ENCODE results near the gene KCNJ15.

The KCNJ15 gene

DNA sequence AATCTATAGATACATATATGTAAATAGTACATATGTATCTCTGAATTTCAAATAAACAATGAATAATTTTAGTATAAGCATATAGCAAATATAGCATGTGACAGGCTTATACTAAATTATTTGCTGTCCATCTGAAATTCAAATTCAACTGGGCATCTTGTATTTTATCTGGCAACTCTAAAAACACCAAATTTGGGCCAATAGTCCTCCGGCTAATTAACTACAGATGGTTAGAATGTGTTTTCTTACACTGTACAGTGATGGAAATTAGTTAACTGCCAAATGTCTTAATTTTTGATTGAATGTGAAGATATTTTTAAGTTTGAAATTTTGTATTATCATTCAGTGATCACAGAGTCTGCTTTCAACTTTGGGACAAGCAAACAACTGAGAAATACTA, 30.7 kb downstream of the KCNJ15 start:
- Histone ChIP-seq H3K9me3 (no peaks in the 10 kb centered on the region), H3K4me3 (no peak overlapping the region), H3K36me3 (replicated peaks) (no peaks in the 10 kb centered on the region), H3K4me1 (no peaks in the 10 kb centered on the region), H3K27me3 (ENCODE audit: low read depth) (no peaks in the 10 kb centered on the region)
- in situ Hi-C loops (cut with MboI; ENCODE audit: low sequenced_read_pairs): no loop called here
- no peak for DNase-seq (ENCODE audit: low spot score in 2 of 2)

DNA sequence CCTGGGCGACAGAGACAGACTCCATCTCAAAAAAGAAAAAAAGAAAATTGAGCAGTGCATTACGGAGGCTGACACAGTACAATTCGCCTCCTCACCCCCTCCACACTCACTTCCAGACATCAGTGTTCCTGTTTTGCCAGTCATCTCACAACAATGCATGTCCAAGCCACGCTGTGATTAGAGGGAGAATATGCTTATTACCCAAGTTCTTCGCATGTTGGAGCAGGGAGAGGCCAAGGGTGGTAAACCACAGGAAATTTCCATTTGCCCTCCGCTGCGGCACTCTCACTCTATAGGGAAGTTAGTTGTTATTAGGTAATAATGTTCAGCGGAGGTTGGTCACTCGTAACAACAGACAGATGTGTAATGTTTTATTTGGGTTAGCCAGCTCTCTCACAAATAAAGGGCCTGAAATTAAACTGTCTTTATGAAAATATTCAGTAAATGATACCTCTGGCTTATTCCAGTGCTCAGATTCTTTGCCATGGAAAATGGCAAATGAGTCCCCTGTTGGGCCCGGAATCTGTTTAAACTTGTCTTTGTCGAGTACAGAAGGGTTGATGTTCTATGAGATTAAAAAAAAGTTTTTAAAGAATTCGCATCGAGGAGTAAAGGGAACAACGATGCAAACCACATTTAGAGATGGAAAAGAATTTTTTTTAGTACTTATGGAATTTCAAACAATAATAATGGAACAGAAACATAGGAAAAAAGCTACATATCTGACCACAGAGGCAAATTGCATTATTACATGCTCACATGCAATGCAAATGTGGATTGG, 33.1 kb downstream of the KCNJ15 start:
- Histone ChIP-seq H3K4me3 (no peak overlapping the region), H3K9me3 (peaks cover 2% of the 10 kb centered on the region; the same call in 1 of the 2 replicates), H3K36me3 (replicated peaks) (no peaks in the 10 kb centered on the region), H3K4me1 (no peaks in the 10 kb centered on the region), H3K27me3 (ENCODE audit: low read depth) (no peaks in the 10 kb centered on the region)
- in situ Hi-C loops (cut with MboI; ENCODE audit: low sequenced_read_pairs): no loop called here
- no peak for DNase-seq (ENCODE audit: low spot score in 2 of 2)

DNA sequence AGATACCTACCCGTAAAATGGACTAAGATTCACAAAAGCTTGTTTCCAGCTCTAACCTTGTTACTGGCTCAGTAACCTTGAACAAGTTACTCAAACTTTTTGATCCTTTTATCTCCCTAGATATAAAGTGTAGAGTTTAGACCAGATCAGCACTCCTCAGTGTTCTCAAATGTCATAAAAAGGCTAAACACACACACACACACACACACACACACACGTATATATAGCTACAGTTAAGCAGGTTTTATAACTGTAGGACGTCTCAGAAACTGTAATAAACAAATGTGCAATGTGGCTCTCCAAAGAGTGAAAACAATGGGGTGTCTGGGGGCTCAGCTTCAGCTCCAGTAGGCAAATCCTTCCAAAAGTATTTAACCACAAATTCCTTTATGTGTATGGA, 34.0 kb downstream of the KCNJ15 start:
- H3K4me1 ChIP-seq: no peaks in the 10 kb centered on the region
- in situ Hi-C loops (cut with MboI; ENCODE audit: low sequenced_read_pairs): no loop called here
- peaks cover 2% of the 10 kb centered on the region; the same call in 1 of the 2 replicates for H3K9me3 ChIP-seq

DNA sequence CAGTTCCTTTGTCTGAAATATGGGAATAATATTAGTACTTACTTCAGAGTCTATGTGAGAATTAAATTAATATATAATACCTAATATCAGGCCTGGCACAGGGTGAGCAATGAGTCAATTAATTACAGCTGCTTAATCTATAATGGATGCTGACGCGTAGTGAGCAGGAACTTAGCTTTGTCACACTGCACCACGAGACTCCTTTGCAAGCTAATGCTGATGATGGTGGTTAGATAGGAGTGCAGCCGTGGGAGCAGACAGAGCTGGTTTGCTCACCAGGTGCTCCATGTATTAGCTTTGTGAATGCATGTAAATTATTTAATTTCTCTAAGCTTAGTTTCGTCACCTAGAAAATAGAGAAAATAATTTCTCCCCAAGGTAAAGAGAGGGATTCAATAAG, 35.1 kb downstream of the KCNJ15 start:
- no peaks in the 10 kb centered on the region for H3K27me3 ChIP-seq (ENCODE audit: low read depth)
- no peak for DNase-seq (ENCODE audit: low spot score in 2 of 2)
- no peaks in the 10 kb centered on the region for H3K4me1 ChIP-seq
- in situ Hi-C loops (cut with MboI; ENCODE audit: low sequenced_read_pairs): no loop called here
- peaks cover 2% of the 10 kb centered on the region; the same call in 1 of the 2 replicates for H3K9me3 ChIP-seq
- H3K36me3 ChIP-seq (replicated peaks): no peaks in the 10 kb centered on the region
- H3K4me3 ChIP-seq: no peak overlapping the region

More for the DNA sequence above, 34.0 kb downstream of the KCNJ15 start:
- Histone ChIP-seq H3K27me3 (ENCODE audit: low read depth) (no peaks in the 10 kb centered on the region), H3K36me3 (replicated peaks) (no peaks in the 10 kb centered on the region), H3K4me3 (no peak overlapping the region)
- no peak for DNase-seq (ENCODE audit: low spot score in 2 of 2)

DNA sequence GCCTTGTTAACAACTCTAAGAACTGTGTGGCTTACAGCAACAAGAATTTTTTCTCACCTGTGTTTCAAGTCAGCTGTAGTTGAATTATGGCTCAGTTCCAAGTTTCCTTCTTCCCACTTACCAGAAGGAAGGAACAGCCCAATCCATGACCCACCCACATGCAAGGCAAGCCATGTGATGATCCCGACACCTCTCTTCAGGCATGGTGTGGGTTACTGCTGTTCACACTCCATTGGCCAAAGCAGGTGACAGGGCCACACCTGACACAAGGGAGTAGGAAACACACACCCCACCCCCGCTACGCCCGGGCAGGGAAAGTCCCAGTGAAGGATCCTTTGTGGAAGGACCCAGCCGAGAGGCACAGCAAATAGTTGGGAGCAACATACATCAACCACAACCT, 36.3 kb downstream of the KCNJ15 start:
- DNase-seq (ENCODE audit: low spot score in 2 of 2): no peak
- H3K36me3 ChIP-seq (replicated peaks): no peaks in the 10 kb centered on the region
- H3K4me1 ChIP-seq: no peaks in the 10 kb centered on the region
- peaks cover 2% of the 10 kb centered on the region; the same call in 1 of the 2 replicates for H3K9me3 ChIP-seq
- in situ Hi-C loops (cut with MboI; ENCODE audit: low sequenced_read_pairs): no loop called here
- H3K27me3 ChIP-seq (ENCODE audit: low read depth): no peaks in the 10 kb centered on the region
- no peak overlapping the region for H3K4me3 ChIP-seq

DNA sequence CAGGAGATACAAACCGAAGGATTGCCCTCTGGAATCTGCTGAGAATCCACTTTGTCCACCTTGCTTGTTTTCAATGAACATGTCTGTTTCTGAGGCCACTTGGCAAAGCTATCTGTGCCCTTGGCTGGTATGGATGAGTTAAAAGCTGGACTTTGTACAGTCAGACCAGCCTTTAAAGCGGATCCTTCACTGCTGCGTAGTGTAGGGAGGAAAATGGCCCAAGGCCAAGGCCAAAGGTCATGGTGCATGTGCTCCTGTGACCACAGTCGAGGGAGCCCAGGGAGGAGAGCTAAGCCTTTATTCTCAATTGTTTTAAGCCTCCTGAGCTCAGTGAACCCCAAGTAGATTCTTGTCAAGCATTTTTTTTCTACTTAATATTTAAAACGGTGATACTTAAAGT, 37.0 kb downstream of the KCNJ15 start:
- no peaks in the 10 kb centered on the region for H3K4me1 ChIP-seq
- H3K27me3 ChIP-seq (ENCODE audit: low read depth): no peaks in the 10 kb centered on the region
- no peak overlapping the region for H3K4me3 ChIP-seq
- in situ Hi-C loops (cut with MboI; ENCODE audit: low sequenced_read_pairs): no loop called here
- H3K9me3 ChIP-seq: peaks cover 2% of the 10 kb centered on the region; the same call in 1 of the 2 replicates
- no peaks in the 10 kb centered on the region for H3K36me3 ChIP-seq (replicated peaks)
- DNase-seq (ENCODE audit: low spot score in 2 of 2): no peak

DNA sequence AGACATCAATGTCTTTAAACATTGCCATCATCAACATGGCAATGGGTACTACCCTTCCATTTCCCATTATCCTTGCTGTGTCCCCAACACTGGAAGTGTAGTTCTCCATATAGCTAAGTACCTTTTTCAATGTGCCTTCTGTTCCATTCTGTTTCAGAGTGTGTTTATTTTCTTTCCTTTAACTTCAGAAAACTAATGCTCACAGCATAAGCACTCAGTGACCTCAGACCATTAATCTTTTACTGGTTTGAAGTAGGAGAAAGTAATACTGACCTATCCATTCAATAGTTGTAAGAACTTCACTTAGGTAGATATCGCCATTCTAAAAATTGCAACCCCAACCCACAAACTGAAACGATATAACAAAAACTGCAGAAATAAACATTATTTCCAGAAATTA, 37.8 kb downstream of the KCNJ15 start:
- Histone ChIP-seq H3K9me3 (peaks cover 2% of the 10 kb centered on the region; the same call in 1 of the 2 replicates), H3K27me3 (ENCODE audit: low read depth) (no peaks in the 10 kb centered on the region), H3K4me1 (no peaks in the 10 kb centered on the region), H3K36me3 (replicated peaks) (no peaks in the 10 kb centered on the region), H3K4me3 (no peak overlapping the region)
- in situ Hi-C loops (cut with MboI; ENCODE audit: low sequenced_read_pairs): no loop called here
- DNase-seq (ENCODE audit: low spot score in 2 of 2): no peak

DNA sequence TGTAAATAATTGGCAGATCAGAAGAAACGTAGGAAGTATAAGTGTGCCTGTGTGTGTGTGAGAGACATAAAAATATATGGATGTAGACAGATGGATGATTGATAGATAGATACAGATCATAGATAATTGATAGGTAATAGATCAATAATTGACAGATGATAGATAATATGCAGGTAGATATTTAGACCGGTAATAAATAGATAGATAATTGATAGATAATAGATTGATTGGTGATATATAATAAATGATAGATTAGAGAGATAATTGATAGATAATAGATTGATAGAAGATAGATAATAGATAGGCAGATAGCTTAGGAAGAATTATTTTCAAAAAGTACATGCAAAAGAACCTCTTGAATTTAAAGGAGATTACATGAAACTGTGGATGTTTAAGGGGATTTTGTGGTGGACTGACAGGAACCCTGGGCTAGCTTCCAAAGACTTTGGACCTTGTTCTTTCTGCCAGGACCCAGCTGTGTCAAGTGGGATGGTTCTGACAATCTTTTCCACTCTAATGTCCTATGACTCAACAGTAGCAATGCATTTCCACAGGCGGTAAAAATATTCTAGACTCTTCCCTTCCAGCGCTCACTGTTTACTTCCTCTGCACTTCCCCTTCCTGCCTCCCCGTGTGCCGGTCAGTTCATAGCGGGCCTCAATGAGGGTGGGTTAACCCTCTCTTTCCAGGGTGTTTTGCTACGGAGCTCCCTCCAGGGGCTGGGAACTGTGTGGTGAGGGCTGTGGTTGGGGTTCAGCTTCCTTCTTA, 39.4 kb downstream of the KCNJ15 start:
- no peak for DNase-seq (ENCODE audit: low spot score in 2 of 2)
- no peak overlapping the region for H3K4me3 ChIP-seq
- H3K4me1 ChIP-seq: no peaks in the 10 kb centered on the region
- no peaks in the 10 kb centered on the region for H3K27me3 ChIP-seq (ENCODE audit: low read depth)
- peaks cover 2% of the 10 kb centered on the region; the same call in 1 of the 2 replicates for H3K9me3 ChIP-seq
- in situ Hi-C loops (cut with MboI; ENCODE audit: low sequenced_read_pairs): no loop called here
- H3K36me3 ChIP-seq (replicated peaks): no peaks in the 10 kb centered on the region

DNA sequence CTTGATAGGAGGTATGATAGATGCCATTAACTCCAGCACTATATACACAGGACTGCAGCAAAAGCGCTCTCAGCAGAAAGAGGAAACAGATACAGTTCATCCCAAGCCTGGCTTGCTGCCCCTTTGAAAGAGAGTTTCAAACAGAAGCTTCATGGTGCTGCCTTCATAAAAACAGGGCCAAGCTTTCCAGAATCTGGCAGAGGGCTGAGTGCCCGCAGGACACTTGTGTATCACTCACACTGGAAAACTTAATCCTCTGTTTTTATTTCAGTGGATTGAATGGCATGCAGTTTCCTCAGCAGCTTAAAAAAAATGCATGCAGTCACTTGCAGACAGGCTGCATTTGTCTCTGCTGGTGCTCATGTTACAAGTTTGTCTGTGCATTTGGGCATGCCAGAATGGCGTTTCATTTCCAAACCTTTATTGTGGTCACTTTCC, 40.4 kb downstream of the KCNJ15 start:
- DNase-seq (ENCODE audit: low spot score in 2 of 2): no peak

DNA sequence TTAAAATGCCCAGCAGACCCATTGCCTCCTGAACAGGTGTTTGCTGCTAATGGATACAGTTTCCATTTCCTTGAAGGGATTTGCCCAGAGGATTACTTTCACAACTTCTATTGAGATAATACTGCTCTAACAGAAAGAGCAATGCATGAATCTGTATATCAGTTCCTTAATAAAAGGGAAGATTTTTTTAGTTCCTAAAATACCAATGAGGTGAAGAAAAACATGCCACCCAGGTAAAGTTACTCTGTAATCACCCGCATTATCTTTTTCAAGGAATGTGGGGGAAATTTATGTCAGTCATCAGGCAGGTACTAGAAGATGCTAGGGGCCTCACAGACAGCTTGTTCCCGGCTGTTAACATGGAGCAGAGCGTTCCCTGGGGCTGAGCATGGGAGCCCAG, 41.1 kb downstream of the KCNJ15 start:
- no peak overlapping the region for H3K4me3 ChIP-seq
- in situ Hi-C loops (cut with MboI; ENCODE audit: low sequenced_read_pairs): no loop called here
- no peaks in the 10 kb centered on the region for H3K27me3 ChIP-seq (ENCODE audit: low read depth)
- H3K36me3 ChIP-seq (replicated peaks): no peaks in the 10 kb centered on the region
- H3K4me1 ChIP-seq: no peaks in the 10 kb centered on the region
- H3K9me3 ChIP-seq: peaks cover 2% of the 10 kb centered on the region; the same call in 1 of the 2 replicates
- no peak for DNase-seq (ENCODE audit: low spot score in 2 of 2)

More for the DNA sequence above, 40.4 kb downstream of the KCNJ15 start:
- in situ Hi-C loops (cut with MboI; ENCODE audit: low sequenced_read_pairs): no loop called here
- H3K4me1 ChIP-seq: no peaks in the 10 kb centered on the region
- H3K9me3 ChIP-seq: peaks cover 2% of the 10 kb centered on the region; the same call in 1 of the 2 replicates
- no peaks in the 10 kb centered on the region for H3K27me3 ChIP-seq (ENCODE audit: low read depth)
- H3K36me3 ChIP-seq (replicated peaks): no peaks in the 10 kb centered on the region
- no peak overlapping the region for H3K4me3 ChIP-seq

DNA sequence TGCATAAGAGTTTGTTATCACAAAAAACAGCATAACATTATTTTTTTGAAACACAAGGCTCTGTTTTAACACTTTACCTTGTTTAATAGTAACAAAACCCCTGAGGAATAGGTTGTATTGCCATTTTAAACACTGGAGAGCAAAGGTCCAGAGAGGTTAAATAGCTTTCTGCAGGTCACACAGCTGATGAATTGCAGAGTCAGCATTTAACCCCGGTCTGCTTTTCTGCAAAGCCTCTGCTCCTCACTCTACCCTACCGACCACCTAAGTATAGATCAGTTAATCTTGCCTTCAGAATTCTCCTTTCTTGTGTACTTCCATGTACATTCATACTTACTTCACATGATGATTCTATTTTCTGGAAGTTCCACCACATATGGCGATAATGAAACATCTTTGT, 42.0 kb downstream of the KCNJ15 start:
- Histone ChIP-seq H3K9me3 (peaks cover 2% of the 10 kb centered on the region; the same call in 1 of the 2 replicates), H3K4me1 (no peaks in the 10 kb centered on the region), H3K36me3 (replicated peaks) (no peaks in the 10 kb centered on the region), H3K4me3 (no peak overlapping the region), H3K27me3 (ENCODE audit: low read depth) (no peaks in the 10 kb centered on the region)
- DNase-seq (ENCODE audit: low spot score in 2 of 2): no peak
- in situ Hi-C loops (cut with MboI; ENCODE audit: low sequenced_read_pairs): no loop called here

DNA sequence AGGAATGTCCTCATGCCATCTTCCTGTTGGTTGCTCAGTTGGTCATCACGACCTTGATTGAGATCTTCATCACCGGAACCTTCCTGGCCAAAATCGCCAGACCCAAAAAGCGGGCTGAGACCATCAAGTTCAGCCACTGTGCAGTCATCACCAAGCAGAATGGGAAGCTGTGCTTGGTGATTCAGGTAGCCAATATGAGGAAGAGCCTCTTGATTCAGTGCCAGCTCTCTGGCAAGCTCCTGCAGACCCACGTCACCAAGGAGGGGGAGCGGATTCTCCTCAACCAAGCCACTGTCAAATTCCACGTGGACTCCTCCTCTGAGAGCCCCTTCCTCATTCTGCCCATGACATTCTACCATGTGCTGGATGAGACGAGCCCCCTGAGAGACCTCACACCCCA, 42.9 kb downstream of the KCNJ15 start:
- in situ Hi-C loops (cut with MboI; ENCODE audit: low sequenced_read_pairs): no loop called here
- no peaks in the 10 kb centered on the region for H3K27me3 ChIP-seq (ENCODE audit: low read depth)

DNA sequence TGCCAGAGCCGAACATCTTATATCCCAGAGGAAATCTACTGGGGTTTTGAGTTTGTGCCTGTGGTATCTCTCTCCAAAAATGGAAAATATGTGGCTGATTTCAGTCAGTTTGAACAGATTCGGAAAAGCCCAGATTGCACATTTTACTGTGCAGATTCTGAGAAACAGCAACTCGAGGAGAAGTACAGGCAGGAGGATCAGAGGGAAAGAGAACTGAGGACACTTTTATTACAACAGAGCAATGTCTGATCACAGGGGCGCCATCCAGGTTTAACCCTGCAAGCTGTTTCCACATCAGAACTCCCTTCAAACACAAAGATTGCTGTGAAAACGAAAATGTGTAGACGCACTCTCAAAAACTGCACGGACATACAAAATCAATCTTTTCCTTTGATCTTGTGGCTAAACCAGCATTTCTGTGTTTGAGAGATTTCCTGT, 43.4 kb downstream of the KCNJ15 start:
- no peak overlapping the region for H3K4me3 ChIP-seq
- DNase-seq (ENCODE audit: low spot score in 2 of 2): no peak
- no peaks in the 10 kb centered on the region for H3K4me1 ChIP-seq
- H3K27me3 ChIP-seq (ENCODE audit: low read depth): no peaks in the 10 kb centered on the region
- no peaks in the 10 kb centered on the region for H3K9me3 ChIP-seq
- H3K36me3 ChIP-seq (replicated peaks): no peaks in the 10 kb centered on the region
- in situ Hi-C loops (cut with MboI; ENCODE audit: low sequenced_read_pairs): no loop called here

More for the DNA sequence above, 42.9 kb downstream of the KCNJ15 start:
- H3K4me3 ChIP-seq: no peak overlapping the region
- no peaks in the 10 kb centered on the region for H3K36me3 ChIP-seq (replicated peaks)
- DNase-seq (ENCODE audit: low spot score in 2 of 2): no peak
- no peaks in the 10 kb centered on the region; the same call in 1 of the 2 replicates for H3K9me3 ChIP-seq
- no peaks in the 10 kb centered on the region for H3K4me1 ChIP-seq

Data from HAP-1 (cell line).